Stimulated activated CD4-positive, alpha-beta T cell treated with anti-CD3 and anti-CD28 coated beads, Interleukin-15, amount 100 ng/mL, for 1 hour (primary cell): Measurements from ENCODE around the gene ZNF174.

Source experiments
- DNase-seq, 2 donors: peaks; one replicate each; pipeline ENCODE4 v3.0.0-alpha.2; 2020; ENCODE audit warnings: low read depth in 1 of 2, low spot score in 1 of 2

Gene ZNF174

GRCh38 chr16:3443108-3444031 lies 42.4 kb downstream of the ZNF174 start, which contains the start of the genes NAA60 and ZNF597:
Gene NAA60 (plus strand): TSS chr16:3443680. CDS start chr16:3476228, 32,548 bp downstream.
Gene ZNF597 (minus strand): TSS chr16:3443504. CDS start chr16:3443153, 351 bp downstream.
- peak; percentile 55 to 57 for DNase-seq

GRCh38 chr16:3444032-3444388 lies 43.0 kb downstream of the ZNF174 start:
- no peak for DNase-seq

- no peak for DNase-seq
Measured at GRCh38 chr16:3454093-3454492, 53.1 kb downstream of the ZNF174 start.

- no peak for DNase-seq
Measured at GRCh38 chr16:3454631-3455147, 53.7 kb downstream of the ZNF174 start.

GRCh38 chr16:3457434-3458252 lies 56.6 kb downstream of the ZNF174 start:
- peak; percentile 87 to 92 for DNase-seq

- DNase-seq = no peak
Measured at GRCh38 chr16:3458278-3458851, 57.4 kb downstream of the ZNF174 start.

- no peak for DNase-seq
Measured at GRCh38 chr16:3458852-3459361, 57.9 kb downstream of the ZNF174 start.
